SJCRH30 (cell line): ENCODE data around the gene LAMA4. TPM values are rescaled to one million over a fixed set of nuclear protein-coding genes. Genes with fewer than 3 reads are reported as not detected.
A peak's percentile ranks its signal among the peaks of the same experiment; 100 is the strongest.

ENCODE experiments used
- DNase-seq, 2 experiments: peaks; one replicate each; pipeline ENCODE4 v3.0.0-alpha.2; 2015 to 2020
- H3K27ac ChIP-seq: fragments of 250-450 bp; sonication (Bioruptor Pico); 2 replicates; pipeline ENCODE4 v1.5.1; 2020; ENCODE audit warnings: mild to moderate bottlenecking, moderate library complexity
- H3K27me3 ChIP-seq: fragments of 250-450 bp; sonication (Bioruptor Pico); 2 replicates; pipeline ENCODE4 v1.5.1; 2020; ENCODE audit warnings: mild to moderate bottlenecking, moderate library complexity
- H3K36me3 ChIP-seq: fragments of 250-450 bp; sonication (Bioruptor Pico); 2 replicates; pipeline ENCODE4 v1.5.1; 2020; ENCODE audit warnings: mild to moderate bottlenecking, moderate library complexity
- H3K4me1 ChIP-seq: fragments of 250-450 bp; sonication (Bioruptor Pico); 2 replicates; pipeline ENCODE4 v1.5.1; 2020; ENCODE audit warnings: mild to moderate bottlenecking, moderate library complexity
- H3K4me3 ChIP-seq: fragments of 250-450 bp; sonication (Bioruptor Pico); 2 replicates; pipeline ENCODE4 v1.5.1; 2020; ENCODE audit warnings: mild to moderate bottlenecking, moderate library complexity
- H3K9me3 ChIP-seq: fragments of 250-450 bp; sonication (Bioruptor Pico); replicated peaks from 2 replicates; pipeline ENCODE4 v1.5.1; 2020; ENCODE audit warnings: mild to moderate bottlenecking, moderate library complexity
- total RNA-seq: library from RNA; depleted of rRNA; stranded (reverse); fragments of >200 nt; shearing (Covaris generic); gene quantifications from 2 replicates; pipeline ENCODE4 v1.2.3, GENCODE V29; 2014

LAMA4 gene
- total RNA-seq, 1 experiment from 2014 or later, result 28.5 TPM

DNA sequence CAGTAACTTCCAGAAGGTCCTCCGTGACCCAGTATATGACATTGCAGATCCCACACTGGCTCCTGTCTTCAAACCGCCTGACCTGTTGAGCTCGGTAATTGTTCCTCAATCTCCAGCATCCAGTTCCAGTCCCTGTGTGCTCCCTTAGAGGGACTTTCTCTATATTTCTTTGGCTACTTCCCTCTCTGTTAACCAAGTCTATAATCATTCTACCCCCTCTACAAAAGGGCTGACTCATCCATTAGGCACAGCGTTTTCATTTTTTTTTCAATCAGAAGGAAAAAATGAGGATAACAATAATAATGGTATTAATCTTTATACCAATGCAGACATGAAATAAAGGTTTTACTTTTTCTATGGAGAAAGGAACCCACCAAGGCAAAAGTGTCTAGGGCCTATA lies 97.7 kb downstream of the LAMA4 start:
- H3K36me3 ChIP-seq, result no peaks in the 10 kb centered on the region
- no peaks in the 10 kb centered on the region for H3K9me3 ChIP-seq
- H3K4me3 ChIP-seq, result no peak overlapping the region
- H3K27ac ChIP-seq, result no peak overlapping the region
- peaks cover 22% of the 10 kb centered on the region for H3K4me1 ChIP-seq
- DNase-seq, result no peak
- H3K27me3 ChIP-seq, result no peaks in the 10 kb centered on the region

DNA sequence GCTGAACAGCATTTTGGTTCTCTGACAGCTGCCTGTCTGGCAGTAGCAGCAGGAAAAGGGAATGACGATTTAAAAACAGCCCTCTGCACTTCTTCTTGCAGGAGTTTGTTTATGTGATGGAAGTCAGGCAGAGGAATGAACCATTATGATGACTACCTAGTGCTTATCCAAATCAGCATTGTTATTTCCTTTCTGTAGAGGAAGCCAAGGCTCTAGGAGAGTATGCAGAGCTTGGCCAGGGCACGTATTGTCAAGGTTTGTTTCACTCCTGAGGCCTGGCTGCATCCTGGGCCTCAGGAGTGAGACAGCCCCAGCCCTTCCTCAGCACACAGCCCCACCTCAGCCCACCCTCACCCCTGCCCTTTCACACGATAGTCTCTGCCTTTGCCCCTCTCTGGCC lies 98.5 kb downstream of the LAMA4 start:
- no peaks in the 10 kb centered on the region for H3K36me3 ChIP-seq
- peaks cover 22% of the 10 kb centered on the region for H3K4me1 ChIP-seq
- DNase-seq, result no peak
- H3K9me3 ChIP-seq, result no peaks in the 10 kb centered on the region
- H3K27ac ChIP-seq, result no peak overlapping the region
- no peaks in the 10 kb centered on the region for H3K27me3 ChIP-seq
- H3K4me3 ChIP-seq, result no peak overlapping the region

- peaks cover 16% of the 10 kb centered on the region for H3K4me1 ChIP-seq
- H3K4me3 ChIP-seq, result no peak overlapping the region
- no peak for DNase-seq
- no peaks in the 10 kb centered on the region for H3K27me3 ChIP-seq
- no peaks in the 10 kb centered on the region for H3K36me3 ChIP-seq
- H3K9me3 ChIP-seq, result no peaks in the 10 kb centered on the region
- H3K27ac ChIP-seq, result peak overlapping the region; percentile 56
Measured at GRCh38 chr6:112154711-112155110, 99.7 kb downstream of the LAMA4 start.

GRCh38 chr6:112153926-112154607 lies 100.3 kb downstream of the LAMA4 start:
- Histone ChIP-seq H3K9me3 (no peaks in the 10 kb centered on the region), H3K27me3 (no peaks in the 10 kb centered on the region), H3K27ac (peak overlapping the region; percentile 56), H3K4me1 (peaks cover 19% of the 10 kb centered on the region), H3K36me3 (no peaks in the 10 kb centered on the region), H3K4me3 (no peak overlapping the region)
- peak in 1 of 2 experiments; percentile 54 for DNase-seq

DNA sequence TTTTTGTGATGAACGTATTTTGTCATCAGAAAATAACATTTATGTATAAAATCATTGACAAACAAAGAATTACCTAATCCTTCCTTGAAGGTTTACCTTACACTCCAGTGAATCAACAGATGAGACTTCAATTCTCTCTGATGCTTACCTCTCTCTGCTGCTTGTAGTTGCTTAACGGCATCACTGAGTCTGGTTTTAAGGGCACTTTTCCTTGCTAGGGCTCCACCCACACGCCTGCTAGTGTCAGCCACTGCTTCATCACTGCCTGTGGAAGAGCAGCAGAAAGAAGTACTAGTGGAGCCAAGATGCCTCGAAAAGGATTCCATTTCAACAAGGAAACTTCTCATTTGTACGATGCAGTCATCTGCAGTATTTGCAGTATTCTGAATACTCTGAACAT lies 104.0 kb downstream of the LAMA4 start:
- no peak for DNase-seq
- no peaks in the 10 kb centered on the region for H3K36me3 ChIP-seq
- H3K4me1 ChIP-seq, result peaks cover 19% of the 10 kb centered on the region
- no peaks in the 10 kb centered on the region for H3K27me3 ChIP-seq
- H3K4me3 ChIP-seq, result no peak overlapping the region
- no peak overlapping the region for H3K27ac ChIP-seq
- H3K9me3 ChIP-seq, result no peaks in the 10 kb centered on the region

GRCh38 chr6:112149719-112150263 lies 104.6 kb downstream of the LAMA4 start:
- no peak for DNase-seq
- no peak overlapping the region for H3K27ac ChIP-seq
- no peaks in the 10 kb centered on the region for H3K9me3 ChIP-seq

GRCh38 chr6:112149236-112149635 lies 105.1 kb downstream of the LAMA4 start:
- Histone ChIP-seq H3K27ac (no peak overlapping the region), H3K9me3 (no peaks in the 10 kb centered on the region)
- peak; percentile 19 to 69 for DNase-seq

More at GRCh38 chr6:112149719-112150263, 104.6 kb downstream of the LAMA4 start:
- Histone ChIP-seq H3K36me3 (no peaks in the 10 kb centered on the region), H3K27me3 (no peaks in the 10 kb centered on the region), H3K4me3 (no peak overlapping the region), H3K4me1 (peaks cover 16% of the 10 kb centered on the region)

GRCh38 chr6:112148103-112148502 lies 106.3 kb downstream of the LAMA4 start:
- no peak for DNase-seq
- Histone ChIP-seq H3K9me3 (no peaks in the 10 kb centered on the region), H3K4me3 (no peak overlapping the region), H3K36me3 (no peaks in the 10 kb centered on the region), H3K27ac (no peak overlapping the region), H3K4me1 (peaks cover 5% of the 10 kb centered on the region; the same call in 1 of the 2 replicates), H3K27me3 (no peaks in the 10 kb centered on the region)

More at GRCh38 chr6:112149236-112149635, 105.1 kb downstream of the LAMA4 start:
- H3K27me3 ChIP-seq, result no peaks in the 10 kb centered on the region
- no peak overlapping the region for H3K4me3 ChIP-seq
- H3K36me3 ChIP-seq, result no peaks in the 10 kb centered on the region
- H3K4me1 ChIP-seq, result peaks cover 11% of the 10 kb centered on the region

DNA sequence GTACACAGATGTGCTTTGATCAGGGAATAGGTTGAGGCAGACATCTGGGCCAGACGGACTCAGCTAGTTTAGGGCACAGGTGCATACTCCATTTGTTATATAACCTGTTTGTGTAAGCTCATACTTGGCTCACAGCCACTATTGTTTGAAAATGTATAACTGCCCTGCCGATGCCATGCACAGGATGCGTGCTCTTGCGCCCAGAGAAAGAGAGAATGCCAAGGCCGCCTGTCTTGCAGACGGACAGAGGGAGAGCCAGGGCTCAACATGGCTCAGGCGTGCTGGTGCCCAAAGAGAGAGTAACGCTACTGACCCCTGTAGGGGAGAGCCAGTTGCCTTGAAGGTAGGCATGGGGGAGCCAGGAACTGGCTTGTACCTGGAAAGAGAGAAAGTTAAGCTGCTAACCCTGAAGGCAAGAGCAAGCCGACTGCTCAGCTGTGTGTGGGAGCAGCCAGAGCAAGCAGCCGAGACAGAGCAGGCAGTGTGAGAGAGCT lies 109.2 kb downstream of the LAMA4 start:
- no peaks in the 10 kb centered on the region for H3K36me3 ChIP-seq
- H3K27ac ChIP-seq, result no peak overlapping the region
- peaks cover 5% of the 10 kb centered on the region; the same call in 1 of the 2 replicates for H3K4me1 ChIP-seq
- H3K4me3 ChIP-seq, result no peak overlapping the region
- no peak for DNase-seq
- no peaks in the 10 kb centered on the region for H3K27me3 ChIP-seq
- H3K9me3 ChIP-seq, result no peaks in the 10 kb centered on the region

DNA sequence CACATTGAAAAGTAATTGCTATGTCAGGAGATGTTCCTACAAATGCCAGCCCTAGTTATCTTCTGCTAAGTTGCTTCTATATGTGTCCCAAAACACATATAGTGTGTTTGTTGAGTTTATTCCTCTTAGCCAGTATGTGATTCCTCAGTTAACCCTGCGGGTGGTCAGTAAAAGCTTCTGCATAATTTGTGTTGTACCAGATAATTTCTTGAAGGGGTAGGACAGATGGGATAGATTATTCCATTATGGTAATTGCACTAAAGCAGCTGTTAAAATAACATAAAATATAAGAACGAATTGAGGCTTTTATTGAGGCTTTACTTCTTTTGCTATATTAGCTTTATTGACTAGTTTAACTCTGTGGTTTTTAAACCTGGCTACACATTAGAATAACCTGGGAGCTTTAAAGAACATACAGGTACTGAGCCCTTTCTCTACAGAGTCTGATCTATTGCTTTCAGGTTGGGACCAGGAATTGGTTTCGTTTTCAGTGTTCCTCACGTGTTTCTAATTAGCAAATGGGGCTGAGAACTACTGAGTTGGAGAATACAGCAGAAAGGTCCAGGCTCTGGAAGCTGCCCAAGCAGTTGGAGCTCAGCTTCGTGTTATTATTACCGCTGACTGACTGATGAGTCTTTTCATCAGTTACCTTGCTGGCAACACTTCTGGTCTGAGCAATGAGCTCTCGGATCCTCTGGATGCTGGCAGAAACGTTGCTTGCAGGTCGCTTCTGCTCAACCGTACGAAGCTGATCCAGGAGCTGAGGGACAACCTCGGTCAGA lies 110.0 kb downstream of the LAMA4 start:
- Histone ChIP-seq H3K4me3 (no peak overlapping the region), H3K27me3 (no peaks in the 10 kb centered on the region), H3K4me1 (no peaks in the 10 kb centered on the region; the same call in 1 of the 2 replicates), H3K9me3 (no peaks in the 10 kb centered on the region), H3K36me3 (no peaks in the 10 kb centered on the region), H3K27ac (no peak overlapping the region)
- no peak for DNase-seq

GRCh38 chr6:112141707-112142106 lies 112.7 kb downstream of the LAMA4 start:
- Histone ChIP-seq H3K36me3 (no peaks in the 10 kb centered on the region), H3K4me1 (no peaks in the 10 kb centered on the region), H3K27ac (no peak overlapping the region), H3K4me3 (no peak overlapping the region), H3K27me3 (no peaks in the 10 kb centered on the region), H3K9me3 (no peaks in the 10 kb centered on the region)
- DNase-seq, result no peak

GRCh38 chr6:112139052-112139451 lies 115.3 kb downstream of the LAMA4 start:
- no peak overlapping the region for H3K4me3 ChIP-seq
- no peaks in the 10 kb centered on the region for H3K4me1 ChIP-seq
- H3K27ac ChIP-seq, result no peak overlapping the region
- no peak for DNase-seq
- H3K36me3 ChIP-seq, result peaks cover 3% of the 10 kb centered on the region
- no peaks in the 10 kb centered on the region for H3K9me3 ChIP-seq
- no peaks in the 10 kb centered on the region for H3K27me3 ChIP-seq

DNA sequence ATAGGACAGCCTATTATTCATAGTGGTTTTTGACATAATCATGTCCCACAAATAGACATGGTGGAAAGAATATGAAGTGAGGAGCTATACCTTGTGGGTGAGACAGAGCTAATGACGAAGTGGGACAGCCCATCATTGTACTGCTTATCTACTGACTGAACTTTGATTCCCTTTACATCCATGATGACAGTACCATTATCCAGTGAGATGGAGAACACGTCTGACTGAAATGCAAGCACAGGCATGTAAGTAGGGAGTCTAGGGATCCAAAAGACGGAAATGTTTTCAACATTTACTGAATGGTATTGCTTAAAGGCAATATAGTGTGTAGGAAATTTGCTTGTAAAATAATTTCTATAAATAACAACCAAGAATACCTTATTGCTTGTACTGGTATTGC lies 123.5 kb downstream of the LAMA4 start:
- no peak for DNase-seq
- no peaks in the 10 kb centered on the region for H3K27me3 ChIP-seq
- H3K36me3 ChIP-seq, result peaks cover 2% of the 10 kb centered on the region

GRCh38 chr6:112128208-112128607 lies 126.2 kb downstream of the LAMA4 start:
- H3K4me3 ChIP-seq, result no peak overlapping the region
- no peak overlapping the region for H3K27ac ChIP-seq
- no peak for DNase-seq
- H3K27me3 ChIP-seq, result no peaks in the 10 kb centered on the region
- H3K9me3 ChIP-seq, result no peaks in the 10 kb centered on the region
- no peaks in the 10 kb centered on the region for H3K36me3 ChIP-seq
- H3K4me1 ChIP-seq, result no peaks in the 10 kb centered on the region

More for the DNA sequence above, 123.5 kb downstream of the LAMA4 start:
- H3K4me3 ChIP-seq, result no peak overlapping the region
- H3K4me1 ChIP-seq, result no peaks in the 10 kb centered on the region
- no peak overlapping the region for H3K27ac ChIP-seq
- no peaks in the 10 kb centered on the region for H3K9me3 ChIP-seq

- no peaks in the 10 kb centered on the region for H3K36me3 ChIP-seq
- H3K27ac ChIP-seq, result no peak overlapping the region
- peaks cover 2% of the 10 kb centered on the region for H3K4me1 ChIP-seq
- no peaks in the 10 kb centered on the region for H3K9me3 ChIP-seq
- H3K4me3 ChIP-seq, result no peak overlapping the region
- no peaks in the 10 kb centered on the region for H3K27me3 ChIP-seq
- no peak for DNase-seq
Measured at GRCh38 chr6:112123982-112124381, 130.4 kb downstream of the LAMA4 start.
